Thoracic aorta (tissue), 2 donors: ENCODE results near the gene CERT1. TPM values are rescaled to one million over a fixed set of nuclear protein-coding genes. Genes with fewer than 3 reads are reported as not detected.

Source experiments
- ATAC-seq: fragments of 150-250 bp; one replicate; pipeline ENCODE4 v1.8.0; 2017; ENCODE audit warnings: low read depth; ENCODE audit not compliant: insufficient number of reproducible peaks, low FRiP score
- DNase-seq: peaks from one replicate; pipeline ENCODE4 v3.0.0-alpha.2; 2020; ENCODE audit warnings: low spot score
- H3K27ac ChIP-seq, 2 donors: fragments of 200-600 bp; sonication (generic); 1 replicate in 1 of 2; 2 replicates in 1 of 2; pipeline ENCODE4 v1.5.1; 2016; ENCODE audit warnings: mild to moderate bottlenecking in 2 of 2, moderate library complexity in 2 of 2
- H3K27me3 ChIP-seq: fragments of 200-600 bp; sonication (generic); replicated peaks from 2 replicates; pipeline ENCODE4 v1.6.0; 2016; ENCODE audit warnings: mild to moderate bottlenecking; ENCODE audit not compliant: insufficient read depth
- H3K36me3 ChIP-seq: fragments of 200-600 bp; sonication (generic); one replicate; pipeline ENCODE4 v1.5.1; 2016
- H3K4me1 ChIP-seq, 2 donors: fragments of 200-600 bp; sonication (generic); 1 replicate in 1 of 2; 2 replicates in 1 of 2; pipeline versions ENCODE4 v1.5.1 to v1.6.0; 2016; ENCODE audit warnings: low read depth in 2 of 2, mild to moderate bottlenecking in 1 of 2; ENCODE audit not compliant: control insufficient read depth in 1 of 2
- H3K4me3 ChIP-seq: fragments of 200-600 bp; sonication (generic); 2 replicates; pipeline ENCODE4 v1.5.1; 2016; ENCODE audit warnings: mild to moderate bottlenecking
- H3K9me3 ChIP-seq: fragments of 200-600 bp; sonication (generic); 2 replicates; pipeline ENCODE4 v1.5.1; 2016
- total RNA-seq, 2 donors: library from RNA; depleted of rRNA; stranded (reverse); fragments of >200 nt; gene quantifications; one replicate each; pipeline versions ENCODE4 v1.1.0 to v1.2.3, GENCODE V29; 2016
- TF ChIP-seq, protein P1 (sequence below): fragments of 200-600 bp; sonication (generic); IDR thresholded peaks from one replicate; pipeline ENCODE4 v1.5.1; 2019; ENCODE audit warnings: antibody characterized with exemption

CERT1 gene
- total RNA-seq, 2 donors from 2014 or later = 21.1 to 43.7 TPM

DNA sequence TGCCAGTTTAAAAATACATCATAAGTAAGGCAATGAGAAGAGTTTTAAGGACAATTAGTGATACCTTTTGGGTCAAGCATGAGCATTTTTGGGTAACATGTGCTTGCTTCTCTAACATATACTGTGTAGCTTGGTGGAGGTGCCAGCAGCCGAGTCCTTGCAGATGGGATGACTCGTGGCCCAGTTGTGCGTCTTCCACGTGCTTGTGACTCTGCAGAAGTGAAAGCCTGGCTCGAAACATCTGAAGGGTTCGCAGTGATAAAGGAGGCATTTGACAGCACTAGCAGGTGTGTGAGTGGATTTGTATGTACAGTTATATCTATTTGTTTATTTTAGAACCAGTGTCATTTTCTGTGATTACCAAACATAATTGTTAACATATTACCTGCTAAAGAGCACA, 156.2 kb downstream of the CERT1 start:
- Histone ChIP-seq H3K27me3 (no peaks in the 10 kb centered on the region), H3K36me3 (peaks cover 51% of the 10 kb centered on the region), H3K9me3 (no peaks in the 10 kb centered on the region), H3K27ac (no peak overlapping the region), H3K4me3 (no peak overlapping the region), H3K4me1 (no peaks in the 10 kb centered on the region)
- DNase-seq (no peak), ATAC-seq (no peak)
- TF ChIP-seq, protein P1, sequence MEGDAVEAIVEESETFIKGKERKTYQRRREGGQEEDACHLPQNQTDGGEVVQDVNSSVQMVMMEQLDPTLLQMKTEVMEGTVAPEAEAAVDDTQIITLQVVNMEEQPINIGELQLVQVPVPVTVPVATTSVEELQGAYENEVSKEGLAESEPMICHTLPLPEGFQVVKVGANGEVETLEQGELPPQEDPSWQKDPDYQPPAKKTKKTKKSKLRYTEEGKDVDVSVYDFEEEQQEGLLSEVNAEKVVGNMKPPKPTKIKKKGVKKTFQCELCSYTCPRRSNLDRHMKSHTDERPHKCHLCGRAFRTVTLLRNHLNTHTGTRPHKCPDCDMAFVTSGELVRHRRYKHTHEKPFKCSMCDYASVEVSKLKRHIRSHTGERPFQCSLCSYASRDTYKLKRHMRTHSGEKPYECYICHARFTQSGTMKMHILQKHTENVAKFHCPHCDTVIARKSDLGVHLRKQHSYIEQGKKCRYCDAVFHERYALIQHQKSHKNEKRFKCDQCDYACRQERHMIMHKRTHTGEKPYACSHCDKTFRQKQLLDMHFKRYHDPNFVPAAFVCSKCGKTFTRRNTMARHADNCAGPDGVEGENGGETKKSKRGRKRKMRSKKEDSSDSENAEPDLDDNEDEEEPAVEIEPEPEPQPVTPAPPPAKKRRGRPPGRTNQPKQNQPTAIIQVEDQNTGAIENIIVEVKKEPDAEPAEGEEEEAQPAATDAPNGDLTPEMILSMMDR = no peak

DNA sequence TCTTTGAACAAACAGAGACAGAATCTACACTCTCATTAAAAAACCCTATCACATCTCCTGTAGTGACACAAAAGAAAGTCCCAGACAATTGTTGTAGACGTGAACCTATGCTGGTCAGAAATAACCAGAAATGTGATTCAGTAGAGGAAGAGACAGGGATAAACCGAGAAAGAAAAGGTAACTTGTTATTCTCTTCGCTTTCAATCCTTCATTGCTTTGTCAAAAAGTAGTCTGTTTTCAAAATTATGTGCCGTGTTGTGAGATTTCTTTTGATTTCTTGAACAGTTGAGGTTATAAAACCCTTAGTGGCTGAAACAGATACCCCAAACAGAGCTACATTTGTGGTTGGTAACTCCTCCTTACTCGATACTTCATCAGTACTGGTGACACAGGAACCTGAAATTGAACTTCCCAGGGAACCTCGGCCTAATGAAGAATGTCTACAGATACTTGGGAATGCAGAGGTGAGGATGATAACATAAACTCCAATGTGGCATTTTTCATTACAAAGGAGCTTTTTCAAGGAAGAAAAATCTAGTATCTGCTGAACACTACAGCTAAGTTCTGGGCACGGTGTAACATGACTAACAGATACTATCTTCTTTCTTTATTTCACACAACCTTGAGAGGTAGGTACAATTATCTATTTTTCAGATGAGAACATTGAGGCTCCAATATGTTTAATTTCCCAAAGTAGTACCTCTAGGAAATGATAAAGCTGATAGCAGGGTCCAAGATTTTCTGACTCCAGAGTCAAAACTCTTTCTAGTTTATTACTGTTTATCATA, 160.1 kb downstream of the CERT1 start:
- Histone ChIP-seq H3K36me3 (peaks cover 38% of the 10 kb centered on the region), H3K27ac (no peak overlapping the region), H3K9me3 (no peaks in the 10 kb centered on the region), H3K27me3 (no peaks in the 10 kb centered on the region), H3K4me3 (no peak overlapping the region), H3K4me1 (no peaks in the 10 kb centered on the region)
- TF ChIP-seq, protein P1 = no peak
- no peak for DNase-seq
- ATAC-seq = no peak

DNA sequence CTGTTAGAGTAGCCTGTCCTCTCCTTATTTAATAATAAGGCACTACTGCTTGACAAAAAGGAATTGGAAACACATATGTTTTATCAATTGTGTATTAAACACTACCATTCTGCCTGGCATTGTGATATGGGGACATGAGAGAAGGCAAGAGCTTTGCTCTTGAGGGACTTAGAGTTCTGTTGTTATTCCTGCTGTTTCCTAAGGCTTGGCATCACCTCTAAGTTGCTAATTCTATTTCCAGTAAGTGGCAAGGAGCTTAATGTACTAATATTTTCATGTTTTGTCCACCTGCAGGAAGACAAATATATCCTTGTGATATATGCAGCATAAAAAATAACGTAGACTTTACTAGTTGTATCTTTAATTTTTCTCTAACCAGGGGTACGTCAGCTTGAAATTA, 161.8 kb downstream of the CERT1 start:
- DNase-seq = no peak
- H3K27me3 ChIP-seq = no peaks in the 10 kb centered on the region
- H3K27ac ChIP-seq = no peak overlapping the region
- TF ChIP-seq, protein P1 = no peak
- no peaks in the 10 kb centered on the region for H3K9me3 ChIP-seq
- H3K36me3 ChIP-seq = peaks cover 36% of the 10 kb centered on the region
- no peak for ATAC-seq
- no peak overlapping the region for H3K4me3 ChIP-seq
- no peaks in the 10 kb centered on the region for H3K4me1 ChIP-seq

DNA sequence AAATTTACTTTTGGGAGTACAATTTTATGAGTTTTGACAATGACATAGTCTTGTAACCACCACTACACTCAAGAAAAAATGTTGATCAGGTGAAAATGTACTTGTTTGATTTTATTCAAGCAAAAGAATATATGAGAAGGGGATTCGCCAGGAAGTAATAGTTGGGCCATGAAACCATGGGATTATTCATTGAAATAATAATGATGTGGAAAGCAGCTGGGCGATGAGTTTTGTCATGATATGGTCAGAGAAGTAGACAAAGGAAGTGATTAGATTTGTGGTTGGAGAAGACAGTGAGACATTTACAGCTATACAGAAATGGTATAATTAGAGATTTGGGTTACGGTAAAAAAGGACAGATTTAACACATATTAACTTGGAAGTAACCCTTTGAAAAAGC, 163.2 kb downstream of the CERT1 start:
- ATAC-seq = no peak
- peaks cover 34% of the 10 kb centered on the region for H3K36me3 ChIP-seq
- H3K9me3 ChIP-seq = no peaks in the 10 kb centered on the region
- H3K4me1 ChIP-seq = no peaks in the 10 kb centered on the region
- no peak overlapping the region for H3K27ac ChIP-seq
- DNase-seq = no peak
- H3K27me3 ChIP-seq = no peaks in the 10 kb centered on the region
- no peak overlapping the region for H3K4me3 ChIP-seq
- TF ChIP-seq, protein P1 = no peak

DNA sequence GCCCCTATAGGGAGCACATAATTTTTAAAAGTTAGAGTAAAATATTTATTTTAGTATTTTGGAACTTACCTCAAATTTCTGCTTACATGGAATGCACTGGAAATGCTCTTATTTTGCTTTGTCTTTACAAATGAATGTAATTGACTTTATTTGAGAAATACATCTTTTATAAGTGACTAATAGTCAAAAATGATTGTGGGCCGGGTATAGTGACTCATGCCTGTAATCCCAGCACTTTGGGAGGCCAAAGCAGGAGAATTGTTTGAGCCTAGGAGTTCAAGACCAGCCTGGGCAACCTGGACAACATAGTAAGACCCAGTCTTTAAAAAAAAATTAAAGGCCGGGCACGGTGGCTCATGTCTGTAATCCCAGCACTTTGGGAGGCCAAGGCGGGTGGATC, 168.6 kb downstream of the CERT1 start:
- Histone ChIP-seq H3K36me3 (peaks cover 18% of the 10 kb centered on the region), H3K27me3 (no peaks in the 10 kb centered on the region), H3K9me3 (no peaks in the 10 kb centered on the region), H3K27ac (no peak overlapping the region), H3K4me3 (no peak overlapping the region), H3K4me1 (peaks cover 0 to 10% of the 10 kb centered on the region in 2 donors)
- TF ChIP-seq, protein P1 = no peak
- DNase-seq (no peak), ATAC-seq (no peak)
